ENCODE measurements around the gene NRXN3.

The NRXN3 gene

GRCh38 chr14:78157494-78158437 is 12.4 kb upstream of the NRXN3 start:
- peak; percentile 20 for DNase-seq (ENCODE audit: extremely low spot score)
- POLR2A ChIA-PET: no interaction called here
- TF ChIP-seq BHLHE40 (IDR thresholded peaks at IDR 0.05; ENCODE audit: borderline replicate concordance) (no peak), FOXK2 (IDR thresholded peaks at IDR 0.05) (no peak), FOXM1 (IDR thresholded peaks at IDR 0.05; ENCODE audit: borderline replicate concordance) (no peak), NFRKB (IDR thresholded peaks at IDR 0.05) (no peak), PKNOX1 (IDR thresholded peaks at IDR 0.05) (no peak), L3MBTL2 (conservative IDR thresholded peaks at IDR 0.05) (no peak), LEF1 (IDR thresholded peaks at IDR 0.05; ENCODE audit: borderline replicate concordance) (no peak), FOXA1 (IDR thresholded peaks at IDR 0.05) (no peak), SP1 (IDR thresholded peaks at IDR 0.05) (no peak), HDGF (IDR thresholded peaks at IDR 0.05; ENCODE audit: borderline replicate concordance) (no peak), SUZ12 (IDR thresholded peaks at IDR 0.05) (no peak), ELF4 (IDR thresholded peaks at IDR 0.05) (no peak), ZNF384 (IDR thresholded peaks at IDR 0.05) (no peak), TARDBP (IDR thresholded peaks at IDR 0.05) (no peak), CTBP1 (IDR thresholded peaks at IDR 0.05; ENCODE audit: borderline replicate concordance) (no peak), ARNT (IDR thresholded peaks at IDR 0.05) (no peak)
- CTCF ChIA-PET: interaction anchor here (0.8 kb wide), 1 partner anchor 14 kb away, joined by 3 read pairs; no protein-coding TSS in a partner anchor

DNA sequence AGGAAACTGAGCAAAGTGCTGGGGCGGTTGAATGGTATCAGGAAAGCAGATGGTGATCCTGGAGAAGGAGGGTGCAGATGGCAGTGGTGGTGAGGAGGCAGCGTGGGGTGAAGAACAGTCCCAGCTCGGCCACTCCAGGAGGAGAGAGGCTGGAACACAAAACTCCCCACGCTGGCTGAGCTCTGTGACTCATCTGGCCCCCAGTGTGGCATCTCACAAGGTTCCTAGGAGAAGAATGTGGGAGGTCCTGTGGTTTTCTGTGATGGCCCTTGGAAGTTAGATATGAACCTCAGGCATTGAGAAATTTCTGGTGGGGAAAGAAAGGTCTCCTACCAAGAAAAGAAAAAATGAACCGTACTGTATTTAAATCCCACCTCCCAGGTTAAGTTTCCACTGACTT is 8.0 kb upstream of the NRXN3 start:
- no peak for TF ChIP-seq FOXK2 (IDR thresholded peaks at IDR 0.05)
- no peak for TF ChIP-seq FOXM1 (IDR thresholded peaks at IDR 0.05; ENCODE audit: borderline replicate concordance)
- no peak for TF ChIP-seq ELF4 (IDR thresholded peaks at IDR 0.05)
- no peak for TF ChIP-seq ARNT (IDR thresholded peaks at IDR 0.05)
- no peak for TF ChIP-seq TARDBP (IDR thresholded peaks at IDR 0.05)
- no peak for TF ChIP-seq CTBP1 (IDR thresholded peaks at IDR 0.05; ENCODE audit: borderline replicate concordance)
- TF ChIP-seq FOXA1 (IDR thresholded peaks at IDR 0.05): no peak
- POLR2A ChIA-PET: no interaction called here
- no peak for DNase-seq (ENCODE audit: extremely low spot score)
- CTCF ChIA-PET: no interaction called here

DNA sequence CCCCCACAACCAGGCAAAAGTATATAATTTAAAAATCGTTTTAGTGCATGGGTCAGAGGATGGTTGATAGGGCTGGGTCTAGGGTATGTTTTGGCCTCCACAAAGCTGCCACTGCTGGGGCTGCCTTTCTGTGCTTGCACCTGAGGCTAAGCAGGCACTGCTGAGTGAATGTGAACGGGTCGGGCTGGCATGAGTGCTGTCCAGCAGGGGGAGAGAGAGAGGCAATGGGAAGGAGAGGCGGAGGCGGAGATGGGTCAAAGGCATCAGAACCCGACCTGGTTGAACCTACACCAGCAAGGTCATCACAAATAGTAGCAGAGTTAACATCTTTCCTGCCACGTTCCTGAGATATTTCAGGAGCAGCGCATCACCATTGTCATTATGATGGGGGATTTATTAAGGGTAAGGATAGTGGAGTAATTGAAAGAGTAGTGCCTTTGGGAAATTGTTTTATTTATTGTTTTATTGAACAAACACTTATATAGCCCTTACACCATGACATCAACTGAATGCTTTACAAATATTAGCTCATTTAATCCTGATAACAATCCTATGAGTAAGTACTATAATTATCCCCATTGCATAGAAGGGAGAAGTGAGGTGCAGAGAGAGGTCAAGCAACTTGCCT is 5.8 kb upstream of the NRXN3 start:
- ChIA-PET CTCF (interaction anchor here (0.6 kb wide), 1 partner anchor 10 kb away, joined by 3 read pairs; no protein-coding TSS in a partner anchor), POLR2A (no interaction called here)
- TF ChIP-seq SP1 (IDR thresholded peaks at IDR 0.05) (no peak), ARNT (IDR thresholded peaks at IDR 0.05) (no peak), BHLHE40 (IDR thresholded peaks at IDR 0.05; ENCODE audit: borderline replicate concordance) (no peak), FOXM1 (IDR thresholded peaks at IDR 0.05; ENCODE audit: borderline replicate concordance) (no peak), ZNF384 (IDR thresholded peaks at IDR 0.05) (no peak), HDGF (IDR thresholded peaks at IDR 0.05; ENCODE audit: borderline replicate concordance) (no peak), PKNOX1 (IDR thresholded peaks at IDR 0.05) (no peak), L3MBTL2 (conservative IDR thresholded peaks at IDR 0.05) (no peak)
- peak; percentile 53 for DNase-seq (ENCODE audit: extremely low spot score)

DNA sequence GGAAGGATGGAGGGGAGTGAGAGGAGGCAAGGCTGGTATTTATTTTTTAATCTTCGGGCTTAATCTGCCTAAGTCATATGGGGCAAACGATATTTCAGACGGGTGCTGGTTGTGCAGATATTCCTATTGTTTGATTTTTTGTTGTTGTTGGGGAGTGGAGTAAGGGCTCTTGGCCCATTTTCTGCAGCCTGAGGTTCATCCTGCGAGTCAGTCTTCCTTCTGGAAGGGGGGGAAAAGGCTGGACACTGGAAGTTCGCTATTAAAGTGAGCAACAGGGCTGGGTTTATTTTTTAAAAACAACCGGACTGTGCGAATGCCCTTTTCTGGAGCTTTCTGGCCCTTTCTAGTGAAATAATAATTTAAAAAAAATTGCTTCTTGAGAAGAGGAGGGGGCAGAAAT is 2.3 kb downstream of the NRXN3 start:
- no peak for TF ChIP-seq FOXK2 (IDR thresholded peaks at IDR 0.05)
- TF ChIP-seq SUZ12 (IDR thresholded peaks at IDR 0.05): no peak
- TF ChIP-seq NFRKB (IDR thresholded peaks at IDR 0.05): no peak
- no peak for TF ChIP-seq LEF1 (IDR thresholded peaks at IDR 0.05; ENCODE audit: borderline replicate concordance)
- no peak for TF ChIP-seq PKNOX1 (IDR thresholded peaks at IDR 0.05)
- TF ChIP-seq ARNT (IDR thresholded peaks at IDR 0.05): no peak
- no peak for TF ChIP-seq CTBP1 (IDR thresholded peaks at IDR 0.05; ENCODE audit: borderline replicate concordance)
- no peak for TF ChIP-seq SP1 (IDR thresholded peaks at IDR 0.05)
- TF ChIP-seq TARDBP (IDR thresholded peaks at IDR 0.05): no peak
- TF ChIP-seq ELF4 (IDR thresholded peaks at IDR 0.05): no peak
- TF ChIP-seq L3MBTL2 (conservative IDR thresholded peaks at IDR 0.05): no peak
- no peak for TF ChIP-seq FOXA1 (IDR thresholded peaks at IDR 0.05)
- TF ChIP-seq BHLHE40 (IDR thresholded peaks at IDR 0.05; ENCODE audit: borderline replicate concordance): no peak
- no peak for TF ChIP-seq HDGF (IDR thresholded peaks at IDR 0.05; ENCODE audit: borderline replicate concordance)
- ChIA-PET CTCF (no interaction called here), POLR2A (no interaction called here)
- no peak for DNase-seq (ENCODE audit: extremely low spot score)

DNA sequence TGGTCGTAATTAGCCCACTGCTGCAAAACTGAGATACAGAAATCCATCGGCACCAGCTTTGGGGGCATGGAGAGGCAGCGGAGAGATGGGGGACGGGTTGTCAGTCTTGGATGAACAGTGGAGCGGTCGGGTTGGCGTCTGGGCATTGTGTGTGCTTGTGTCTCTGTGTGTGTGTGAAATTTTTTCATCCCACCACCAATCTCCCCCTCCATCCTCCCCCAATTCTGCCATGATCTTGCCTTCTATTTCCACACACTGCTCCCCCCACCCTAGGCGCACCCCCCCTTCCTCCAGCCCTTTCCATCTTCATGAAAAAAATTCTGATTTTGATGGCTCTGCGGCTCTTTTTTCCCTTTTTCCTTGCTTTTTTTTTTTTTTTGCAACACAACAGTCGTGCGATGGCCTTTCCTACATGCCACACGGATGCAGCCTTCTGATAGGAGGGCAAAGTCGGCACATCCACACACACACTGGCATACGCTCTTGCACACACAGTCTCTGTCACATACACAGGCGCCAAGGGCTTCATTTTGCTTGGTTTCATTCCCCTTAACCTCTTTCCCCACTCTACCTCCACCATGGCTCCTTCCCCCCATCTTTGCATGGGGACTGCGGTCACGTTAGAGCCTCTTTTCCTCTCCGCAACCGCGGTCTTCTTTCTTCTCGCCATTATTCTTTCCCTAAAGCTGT is 3.3 kb downstream of the NRXN3 start:
- ChIA-PET CTCF (no interaction called here), POLR2A (no interaction called here)
- DNase-seq (ENCODE audit: extremely low spot score): no peak
- TF ChIP-seq FOXM1 (IDR thresholded peaks at IDR 0.05; ENCODE audit: borderline replicate concordance) (no peak), ZNF384 (IDR thresholded peaks at IDR 0.05) (no peak), FOXK2 (IDR thresholded peaks at IDR 0.05) (no peak), ARNT (IDR thresholded peaks at IDR 0.05) (no peak)

All from HEK293T (cell line).